ENCODE measurements around the gene TNIK. TPM values are rescaled to one million over a fixed set of nuclear protein-coding genes. Genes with fewer than 3 reads are reported as not detected.

Gene TNIK
- polyA plus RNA-seq, 1 of the 3 experiments (the other 2 are of a cell fraction): 19.4 TPM

GRCh38 chr3:171401432-171401831 is 58.8 kb downstream of the TNIK start:
- CTCF ChIA-PET: interaction anchor here (0.9 kb wide), 1 partner anchor 165 kb away, joined by 3 read pairs; no protein-coding TSS in a partner anchor
- Histone ChIP-seq H3K79me2 (ENCODE audit: insufficient read depth) (peaks cover 81% of the 10 kb centered on the region), H3K4me2 (no peak overlapping the region), H3K4me1 (ENCODE audit: control insufficient read depth in 1 of 2, insufficient read depth in 2 of 2, low read depth in 1 of 2, low read length in 1 of 2) (0 out of 4 replicates have a peak, but pooled peaks cover 0 to 5% of the 10 kb centered on the region in 2 experiments), H3K4me3 (ENCODE audit: low read depth in 2 of 2, low read length in 1 of 2) (no peak overlapping the region), H4K20me1 (ENCODE audit: insufficient read depth) (no peaks in the 10 kb centered on the region), H3F3A (replicated peaks; ENCODE audit: insufficient read depth) (no peaks in the 10 kb centered on the region), H3K9me3 (no peaks in the 10 kb centered on the region), H3K9me2 (no peaks in the 10 kb centered on the region), H3K27ac (ENCODE audit: low read depth in 2 of 2, low read length in 1 of 2) (no peak overlapping the region), H3K9ac (no peak overlapping the region), H2AFZ (ENCODE audit: low read depth) (no peak overlapping the region), H3K27me3 (ENCODE audit: insufficient read depth) (no peaks in the 10 kb centered on the region), H3K36me3 (replicated peaks in 1 of 2; ENCODE audit: control insufficient read depth in 1 of 2, insufficient read depth in 2 of 2, low read length in 1 of 2) (no peaks in the 10 kb centered on the region)
- POLR2A ChIA-PET: no interaction called here
- no peak for DNase-seq
- 21% methylated on average over 1 of the region's 1 CpG for WGBS (ENCODE audit: low lambda C conversion rate)
- TF ChIP-seq TCF12 (IDR thresholded peaks at IDR 0.05) (no peak), TAF1 (IDR thresholded peaks at IDR 0.05; ENCODE audit: borderline replicate concordance, low read depth, low read length) (no peak), YY1 (IDR thresholded peaks at IDR 0.05; ENCODE audit: low read depth) (no peak), EZH2phosphoT487 (IDR thresholded peaks at IDR 0.05; ENCODE audit: borderline replicate concordance, low read depth) (no peak)

- POLR2A ChIA-PET: no interaction called here
- 92% methylated on average over 2 of the region's 2 CpGs for WGBS (ENCODE audit: low lambda C conversion rate)
- CTCF ChIA-PET: no interaction called here
These were observed 60.4 kb downstream of the TNIK start for GRCh38 chr3:171399842-171400241.

GRCh38 chr3:171398343-171398742 is 61.9 kb downstream of the TNIK start:
- POLR2A ChIA-PET: no interaction called here
- 95% methylated on average over 2 of the region's 2 CpGs for WGBS (ENCODE audit: low lambda C conversion rate)
- H3K36me3 ChIP-seq (replicated peaks in 1 of 2; ENCODE audit: control insufficient read depth in 1 of 2, insufficient read depth in 2 of 2, low read length in 1 of 2): no peaks in the 10 kb centered on the region
- H3K4me2 ChIP-seq: no peak overlapping the region
- H3K27ac ChIP-seq (ENCODE audit: low read depth in 2 of 2, low read length in 1 of 2): no peak overlapping the region
- H3K9me2 ChIP-seq: no peaks in the 10 kb centered on the region
- peaks cover 3% of the 10 kb centered on the region for H3F3A ChIP-seq (replicated peaks; ENCODE audit: insufficient read depth)
- no peaks in the 10 kb centered on the region for H3K27me3 ChIP-seq (ENCODE audit: insufficient read depth)
- H3K9me3 ChIP-seq: no peaks in the 10 kb centered on the region
- no peaks in the 10 kb centered on the region for H4K20me1 ChIP-seq (ENCODE audit: insufficient read depth)
- no peak overlapping the region for H3K9ac ChIP-seq
- DNase-seq: no peak
- peaks cover 76% of the 10 kb centered on the region for H3K79me2 ChIP-seq (ENCODE audit: insufficient read depth)
- H2AFZ ChIP-seq (ENCODE audit: low read depth): no peak overlapping the region
- CTCF ChIA-PET: interaction anchor here (1.5 kb wide), 1 partner anchor 25 kb away, joined by 3 read pairs; no protein-coding TSS in a partner anchor
- no peak for TF ChIP-seq PBX3 (IDR thresholded peaks at IDR 0.05)
- no peak for TF ChIP-seq JUND (IDR thresholded peaks at IDR 0.05)
- TF ChIP-seq USF1 (IDR thresholded peaks at IDR 0.05; ENCODE audit: borderline replicate concordance, low read depth): no peak
- no peak for TF ChIP-seq FOSL2 (IDR thresholded peaks at IDR 0.05; ENCODE audit: borderline replicate concordance, low read depth)
- TF ChIP-seq SMC3 (IDR thresholded peaks at IDR 0.05; ENCODE audit: low read depth, low read length): no peak
- no peak overlapping the region for H3K4me3 ChIP-seq (ENCODE audit: low read depth in 2 of 2, low read length in 1 of 2)
- H3K4me1 ChIP-seq (ENCODE audit: control insufficient read depth in 1 of 2, insufficient read depth in 2 of 2, low read depth in 1 of 2, low read length in 1 of 2): no peaks in the 10 kb centered on the region; a peak in 1 of 4 replicates

More at GRCh38 chr3:171399842-171400241, 60.4 kb downstream of the TNIK start:
- Histone ChIP-seq H3K36me3 (replicated peaks in 1 of 2; ENCODE audit: control insufficient read depth in 1 of 2, insufficient read depth in 2 of 2, low read length in 1 of 2) (no peaks in the 10 kb centered on the region), H3K9ac (no peak overlapping the region), H3K4me1 (ENCODE audit: control insufficient read depth in 1 of 2, insufficient read depth in 2 of 2, low read depth in 1 of 2, low read length in 1 of 2) (0 out of 4 replicates have a peak, but pooled peaks cover 0 to 5% of the 10 kb centered on the region in 2 experiments), H3K4me2 (no peak overlapping the region), H3K27ac (ENCODE audit: low read depth in 2 of 2, low read length in 1 of 2) (no peak overlapping the region), H4K20me1 (ENCODE audit: insufficient read depth) (no peaks in the 10 kb centered on the region), H2AFZ (ENCODE audit: low read depth) (no peak overlapping the region), H3K9me3 (no peaks in the 10 kb centered on the region), H3K4me3 (ENCODE audit: low read depth in 2 of 2, low read length in 1 of 2) (no peak overlapping the region), H3F3A (replicated peaks; ENCODE audit: insufficient read depth) (no peaks in the 10 kb centered on the region), H3K27me3 (ENCODE audit: insufficient read depth) (no peaks in the 10 kb centered on the region), H3K79me2 (ENCODE audit: insufficient read depth) (peaks cover 77% of the 10 kb centered on the region), H3K9me2 (no peaks in the 10 kb centered on the region)
- TF ChIP-seq CHD2 (IDR thresholded peaks at IDR 0.05; ENCODE audit: low read length, partially characterized antibody): no peak
- no peak for TF ChIP-seq RFX5 (IDR thresholded peaks at IDR 0.05; ENCODE audit: low read length)
- TF ChIP-seq SIN3A (IDR thresholded peaks at IDR 0.05; ENCODE audit: borderline replicate concordance, low read depth, low read length): no peak
- TF ChIP-seq MXI1 (IDR thresholded peaks at IDR 0.05; ENCODE audit: low read depth, low read length): no peak
- no peak for TF ChIP-seq TEAD4 (IDR thresholded peaks at IDR 0.05; ENCODE audit: borderline replicate concordance, insufficient read depth)
- no peak for TF ChIP-seq SMC3 (IDR thresholded peaks at IDR 0.05; ENCODE audit: low read depth, low read length)
- no peak for TF ChIP-seq TCF12 (IDR thresholded peaks at IDR 0.05)
- no peak for TF ChIP-seq POLR2AphosphoS5 (IDR thresholded peaks at IDR 0.05; ENCODE audit: low read depth, low read length)
- TF ChIP-seq YY1 (IDR thresholded peaks at IDR 0.05; ENCODE audit: low read depth): no peak
- no peak for TF ChIP-seq GATA2 (CRISPR knock-in tag; IDR thresholded peaks at IDR 0.05)
- no peak for DNase-seq
